Activated CD4-positive, alpha-beta T cell treated with anti-CD3 and anti-CD28 coated beads, Interleukin-2, amount 50 U/mL, for 24 hours (primary cell): ENCODE data around the gene HS6ST3.
"Not testable (repeated sequence)": the region's sequence is repeated elsewhere in the genome, so short reads cannot be mapped to it uniquely, and the experiment has no call there.

ENCODE experiments used
- DNase-seq, 2 donors: peaks; one replicate each; pipeline ENCODE4 v3.0.0-alpha.2; 2020; ENCODE audit warnings: low read depth in 1 of 2, low spot score in 1 of 2

Gene HS6ST3

DNA sequence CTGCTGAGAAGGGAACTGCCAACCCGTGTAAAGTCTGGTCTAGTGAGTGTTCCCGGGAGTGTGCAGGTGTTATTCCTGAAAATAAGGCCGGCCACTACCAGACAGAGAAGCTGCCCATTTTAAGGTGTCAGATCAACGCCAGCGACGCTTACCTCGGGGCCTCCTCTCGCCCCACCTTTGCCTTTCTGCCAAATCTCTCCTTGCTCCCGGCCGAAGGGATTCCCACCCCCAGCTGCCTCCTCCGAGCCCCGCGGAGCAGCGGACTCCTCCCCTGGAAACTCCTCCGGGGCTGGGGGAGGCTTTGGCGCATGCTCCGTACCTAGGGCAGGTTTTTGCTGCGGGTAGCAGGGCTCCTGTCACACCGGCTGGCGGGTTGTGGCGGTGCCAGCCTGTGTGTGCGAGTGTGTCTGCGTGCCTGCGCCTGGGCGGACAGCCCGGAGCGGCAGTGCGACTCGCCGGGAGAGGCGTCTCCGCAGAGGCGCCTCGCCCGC is at the start of gene HS6ST3:
TSS of gene HS6ST3 (plus strand) at position 359 of the 491 bp plus-strand sequence.
- DNase-seq = no peak

DNA sequence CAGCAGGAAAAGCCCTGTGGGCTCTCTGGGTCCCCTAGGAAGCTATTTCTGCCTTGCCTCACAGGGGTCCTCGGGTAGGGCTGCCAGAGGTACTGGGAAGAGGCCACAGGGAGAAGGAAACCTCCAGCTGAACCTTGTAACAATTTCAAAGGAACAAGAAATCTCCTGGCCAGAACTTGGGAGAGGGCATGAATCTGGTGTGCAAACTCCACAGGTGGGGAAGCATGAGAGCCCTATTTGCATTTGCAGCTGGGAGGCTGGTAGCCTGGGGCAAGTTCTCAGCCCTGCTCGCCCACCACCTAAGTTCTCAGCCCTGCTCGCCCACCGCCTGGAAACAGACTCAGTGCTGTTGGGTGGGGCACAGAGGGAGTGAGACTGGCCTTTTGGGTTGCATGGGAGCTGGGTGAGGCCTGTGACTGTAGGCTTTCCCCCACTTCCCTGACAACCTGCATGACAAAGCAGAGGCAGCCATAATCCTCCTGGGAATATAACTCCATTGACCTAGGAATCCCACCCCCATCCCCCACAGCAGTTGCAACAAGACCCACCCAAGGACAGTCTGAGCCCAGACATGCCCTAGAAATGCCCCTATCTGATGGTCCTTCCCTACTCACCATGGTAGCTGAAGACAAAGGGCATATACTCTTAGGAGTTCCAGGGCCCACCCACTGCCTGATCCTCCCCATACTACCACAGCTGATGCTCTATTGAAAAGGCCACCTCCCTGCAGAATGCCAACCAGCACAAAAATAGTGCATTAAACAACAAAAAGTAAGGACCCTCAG is 48.4 kb upstream of the HS6ST3 start:
- no peak for DNase-seq

DNA sequence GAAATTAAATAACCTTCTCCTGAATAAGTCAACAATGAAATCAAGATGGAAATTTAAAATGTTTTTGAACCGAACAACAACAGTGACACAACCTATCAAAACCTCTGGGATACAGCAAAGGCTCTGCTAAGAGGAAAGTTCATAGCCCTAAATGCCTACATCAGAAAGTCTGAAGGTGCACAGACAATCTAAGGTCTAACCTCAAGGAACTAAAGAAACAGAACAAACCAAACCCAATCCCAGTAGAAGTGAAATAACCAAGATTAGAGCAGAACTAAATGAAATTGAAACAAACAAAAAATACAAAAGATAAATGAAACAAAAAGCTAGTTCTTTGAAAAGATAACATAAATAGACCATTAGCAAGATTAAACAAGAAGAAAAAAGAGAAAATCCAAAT is 45.7 kb upstream of the HS6ST3 start:
- DNase-seq = no peak

DNA sequence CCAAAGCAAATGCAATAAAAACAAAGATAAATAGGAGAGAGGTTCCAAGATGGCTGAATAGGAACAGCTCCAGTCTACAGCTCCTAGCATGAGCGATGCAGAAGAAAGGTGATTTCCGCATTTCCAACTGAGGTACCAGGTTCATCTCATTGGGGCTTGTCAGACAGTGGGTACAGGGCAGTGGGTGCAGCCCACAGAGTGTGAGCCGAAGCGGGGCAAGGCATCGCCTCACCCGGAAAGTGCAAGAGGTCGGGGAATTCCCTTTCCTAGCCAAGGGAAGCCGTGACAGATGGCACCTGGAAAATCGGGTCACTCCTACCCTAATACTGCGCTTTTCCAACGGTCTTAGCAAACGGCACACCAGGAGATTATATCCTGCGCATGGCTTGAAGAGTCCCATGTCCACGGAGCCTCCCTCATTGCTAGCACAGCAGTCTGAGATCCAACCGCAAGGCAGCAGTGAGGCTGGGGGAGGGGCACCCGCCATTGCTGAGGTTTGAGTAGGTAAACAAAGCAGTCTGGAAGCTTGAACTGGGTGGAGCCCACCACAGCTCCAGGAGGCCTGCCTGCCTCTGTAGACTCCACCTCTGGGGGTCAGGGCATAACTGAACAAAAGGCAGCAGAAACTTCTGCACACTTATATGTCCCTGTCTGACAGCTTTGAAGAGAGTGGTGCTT is 43.3 kb upstream of the HS6ST3 start:
- DNase-seq = not testable (repeated sequence)

DNA sequence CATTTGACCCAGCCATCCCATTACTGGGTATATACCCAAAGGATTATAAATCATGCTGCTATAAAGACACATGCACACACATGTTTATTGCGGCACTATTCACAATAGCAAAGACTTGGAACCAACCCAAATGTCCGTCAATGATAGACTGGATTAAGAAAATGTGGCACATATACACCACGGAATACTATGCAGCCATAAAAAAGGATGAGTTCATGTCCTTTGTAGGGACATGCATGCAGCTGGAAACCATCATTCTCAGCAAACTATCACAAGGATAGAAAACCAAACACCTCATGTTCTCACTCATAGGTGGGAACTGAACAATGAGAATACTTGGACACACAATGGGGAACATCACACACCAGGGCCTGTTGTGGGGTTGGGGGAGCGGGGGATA is 39.0 kb upstream of the HS6ST3 start:
- not testable (repeated sequence) for DNase-seq

DNA sequence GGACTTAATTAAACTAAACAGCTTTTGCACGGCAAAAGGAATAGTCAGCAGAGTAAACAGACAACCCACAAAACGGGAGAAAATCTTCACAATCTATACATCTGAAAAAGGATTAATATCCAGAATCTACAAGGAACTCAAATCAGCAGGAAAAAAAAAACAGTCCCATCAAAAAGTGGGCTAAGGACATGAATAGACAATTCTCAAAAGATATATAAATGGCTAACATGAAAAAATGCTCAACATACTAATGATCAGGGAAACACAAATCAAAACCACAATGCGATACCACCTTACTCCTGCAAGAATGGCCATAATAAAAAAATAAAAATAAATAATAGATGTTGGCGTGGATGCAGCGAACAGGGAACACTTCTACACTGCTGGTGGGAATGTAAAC is 38.4 kb upstream of the HS6ST3 start:
- not testable (repeated sequence) for DNase-seq

DNA sequence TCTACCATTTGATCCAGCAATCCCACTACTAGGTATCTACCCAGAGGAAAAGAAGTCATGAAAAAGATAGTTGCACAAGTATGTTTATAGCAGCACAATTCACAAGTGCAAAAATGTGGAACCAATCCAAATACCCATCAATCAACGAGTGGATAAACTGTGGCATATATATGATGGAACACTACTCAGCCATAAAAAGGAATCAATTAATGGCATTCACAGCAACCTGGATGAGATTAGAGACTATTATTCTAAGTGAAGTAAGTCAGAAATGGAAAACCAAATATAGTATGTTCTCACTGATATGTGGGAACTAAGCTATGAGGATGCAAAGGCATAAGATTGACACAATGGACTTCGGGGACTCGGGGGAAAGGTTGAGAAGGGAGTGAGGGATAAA is 38.0 kb upstream of the HS6ST3 start:
- DNase-seq = not testable (repeated sequence)

DNA sequence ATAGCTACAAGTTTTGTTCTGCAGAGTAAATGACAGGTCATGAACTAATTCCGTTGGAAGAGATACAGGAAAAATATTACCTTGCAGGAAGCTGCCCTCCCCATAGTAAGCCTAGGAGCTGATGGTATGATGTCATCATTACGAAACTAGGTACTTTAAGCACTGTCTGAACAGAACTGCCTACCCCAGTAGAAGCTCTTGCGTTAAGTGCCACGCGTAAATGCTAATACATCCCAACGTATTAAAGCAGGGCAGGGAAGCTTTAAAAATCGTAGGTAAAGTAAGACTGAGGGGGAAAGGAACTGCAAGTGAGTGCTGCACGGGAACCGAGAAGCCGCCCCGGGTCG is 37.3 kb upstream of the HS6ST3 start:
- DNase-seq = no peak

DNA sequence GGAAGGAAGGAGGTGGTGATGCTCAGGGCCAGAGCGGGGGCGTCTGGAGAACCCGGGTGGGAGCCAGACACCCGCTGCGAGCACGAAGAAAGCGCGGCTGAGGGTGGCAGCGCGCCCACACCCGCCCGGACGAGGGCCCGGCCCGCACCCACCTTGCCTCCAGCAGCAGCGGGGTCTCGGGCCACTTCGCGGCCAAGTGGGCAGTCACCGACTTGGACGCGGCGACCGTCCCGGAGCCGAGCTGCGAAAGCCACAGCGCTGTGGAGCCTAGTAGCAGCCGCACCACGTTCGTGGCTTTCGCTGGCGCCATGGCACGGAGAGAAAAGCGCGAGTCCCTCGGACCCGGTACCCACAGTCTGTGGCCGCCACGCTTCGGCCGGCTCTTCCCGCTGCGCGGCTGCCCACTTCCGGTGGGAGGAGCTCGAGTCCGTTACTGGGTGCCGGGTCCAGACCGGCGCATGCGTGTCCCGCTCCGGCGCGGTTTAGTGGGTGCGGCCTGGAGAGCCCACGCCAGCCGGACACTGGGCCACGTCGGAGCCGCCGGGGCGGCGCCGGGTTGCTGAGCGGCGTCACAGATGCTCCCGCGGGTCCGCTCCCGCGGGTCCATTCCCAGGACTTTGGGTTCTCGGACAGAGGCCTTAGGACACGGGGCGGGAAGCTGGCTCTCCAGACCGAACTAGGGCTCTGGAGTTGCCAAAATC is 36.8 kb upstream of the HS6ST3 start, which contains the start of gene UGGT2:
TSS of gene UGGT2 (minus strand) at position 399 of the 701 bp plus-strand sequence. CDS start at position 310, 89 bp downstream.
- DNase-seq = no peak

DNA sequence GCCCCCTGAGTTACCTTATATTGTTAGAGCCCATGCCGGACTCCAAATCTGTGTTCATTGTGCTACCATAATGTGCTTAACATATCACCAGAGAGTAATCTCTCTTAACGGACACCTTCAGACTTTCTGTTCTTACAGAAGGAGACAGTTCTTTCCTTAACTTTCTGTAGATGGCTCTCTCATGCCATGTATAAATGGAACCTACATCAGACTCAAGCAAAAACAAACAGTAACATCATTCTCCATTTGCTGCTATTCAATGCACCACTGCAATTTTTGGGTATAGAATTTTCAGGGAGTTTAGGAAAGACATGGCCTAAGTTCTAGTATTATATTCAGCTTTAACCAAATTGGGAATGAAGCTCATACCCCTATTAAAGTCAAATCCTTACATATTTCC is 24.1 kb upstream of the HS6ST3 start:
- DNase-seq = no peak

DNA sequence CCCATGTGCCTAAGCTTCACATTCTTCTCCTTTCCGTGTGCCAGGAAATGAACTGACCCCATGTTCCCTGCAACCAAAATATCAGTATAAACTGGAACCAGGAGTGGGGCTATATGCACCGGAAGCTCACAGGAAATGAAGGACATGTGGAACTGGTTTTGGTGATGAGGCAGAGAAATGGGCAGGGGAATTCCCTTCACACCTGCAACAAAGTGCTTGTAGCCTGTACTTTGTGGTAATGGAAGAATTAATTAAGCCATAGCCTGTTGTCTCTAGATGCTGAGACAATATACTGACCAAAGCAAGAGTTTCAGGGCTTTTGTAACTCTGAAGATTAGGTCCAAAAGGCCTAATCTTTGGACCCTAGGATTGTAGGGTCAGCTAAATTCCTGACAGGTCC is 21.2 kb upstream of the HS6ST3 start:
- DNase-seq = no peak

DNA sequence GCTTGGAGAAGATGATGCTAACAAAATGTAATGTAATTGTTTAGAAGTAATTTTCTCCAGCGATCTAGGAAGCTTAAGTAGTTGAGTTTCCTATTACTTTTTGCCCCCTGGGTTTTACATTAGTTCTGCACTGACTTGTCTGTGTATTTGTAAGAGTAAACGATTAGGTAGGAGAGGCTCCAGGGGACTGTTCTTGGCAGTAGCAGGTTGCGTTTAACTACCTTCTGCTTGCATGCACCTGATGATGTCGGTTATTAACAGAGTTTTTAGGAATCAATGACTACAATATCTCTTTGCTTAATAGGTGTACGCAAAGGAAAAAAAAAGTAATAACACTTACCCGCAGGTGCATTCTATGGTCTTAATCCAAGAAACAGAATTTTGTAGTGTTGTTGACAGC is 18.4 kb upstream of the HS6ST3 start:
- DNase-seq = no peak

DNA sequence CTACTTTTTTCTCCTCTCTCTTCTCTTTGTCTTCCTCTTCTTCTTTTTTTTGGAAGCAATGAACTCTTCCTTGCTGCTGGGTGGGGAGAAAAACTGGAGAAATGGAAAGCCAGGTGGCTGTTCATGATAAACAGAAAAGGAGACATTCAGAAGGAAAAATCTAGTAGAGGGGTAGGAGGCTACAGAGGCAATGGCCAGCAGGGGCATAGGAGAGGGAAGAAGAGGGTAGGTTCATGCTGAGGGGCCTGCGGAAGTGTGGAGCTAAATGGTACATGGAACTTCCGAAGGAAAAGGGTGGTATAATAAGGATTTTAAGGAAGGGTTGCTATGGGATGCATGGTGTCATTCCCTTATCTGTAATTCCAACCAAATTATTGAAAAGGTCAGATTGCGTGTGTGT is 17.5 kb upstream of the HS6ST3 start:
- no peak for DNase-seq

DNA sequence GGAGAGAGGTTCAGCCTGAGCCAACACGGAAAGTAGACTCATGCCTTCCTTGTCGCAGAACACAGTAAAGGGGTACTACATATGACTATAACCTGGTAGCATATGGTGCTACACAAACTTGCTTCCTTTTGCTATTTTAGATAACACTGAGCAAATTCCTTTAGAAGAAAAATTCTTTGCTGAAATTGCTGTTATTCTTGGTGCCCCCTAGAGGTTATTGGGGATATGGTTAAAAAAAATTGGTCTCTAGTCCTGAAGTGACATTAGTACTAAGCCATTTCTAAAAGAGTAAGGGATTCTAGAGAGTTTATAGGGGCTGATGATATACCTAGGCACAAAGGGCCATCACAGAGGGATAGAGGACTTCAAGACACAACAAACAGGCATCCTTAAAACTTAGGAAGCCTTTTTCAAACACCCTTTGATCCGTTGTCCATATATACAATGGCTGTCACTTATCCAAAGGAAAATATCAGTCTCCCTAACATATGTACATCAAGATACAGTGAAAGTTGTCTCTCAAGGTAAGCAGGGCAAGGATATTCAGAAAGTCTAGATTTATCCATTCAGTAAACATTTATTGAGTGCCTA is 13.9 kb upstream of the HS6ST3 start:
- no peak for DNase-seq

DNA sequence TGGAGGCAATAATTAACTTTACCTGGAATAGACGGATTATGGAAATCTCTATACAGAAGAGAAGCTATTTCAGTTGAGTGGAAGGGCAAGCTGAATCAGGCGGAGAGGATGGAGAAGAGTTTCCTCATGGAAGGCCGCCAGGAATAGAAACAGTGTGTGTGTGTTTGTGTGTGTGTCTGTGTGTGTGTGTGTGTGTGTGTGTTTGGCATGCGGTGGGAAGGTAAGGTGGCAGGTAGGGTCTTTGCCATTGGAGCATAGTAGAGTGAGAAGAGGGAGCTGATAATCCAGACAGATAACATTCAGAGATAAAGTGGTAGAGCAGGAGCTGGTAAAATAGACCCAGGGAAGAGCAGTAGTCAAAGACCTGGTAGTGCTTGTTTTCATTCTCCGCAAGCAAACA is 9.2 kb upstream of the HS6ST3 start:
- DNase-seq = no peak

DNA sequence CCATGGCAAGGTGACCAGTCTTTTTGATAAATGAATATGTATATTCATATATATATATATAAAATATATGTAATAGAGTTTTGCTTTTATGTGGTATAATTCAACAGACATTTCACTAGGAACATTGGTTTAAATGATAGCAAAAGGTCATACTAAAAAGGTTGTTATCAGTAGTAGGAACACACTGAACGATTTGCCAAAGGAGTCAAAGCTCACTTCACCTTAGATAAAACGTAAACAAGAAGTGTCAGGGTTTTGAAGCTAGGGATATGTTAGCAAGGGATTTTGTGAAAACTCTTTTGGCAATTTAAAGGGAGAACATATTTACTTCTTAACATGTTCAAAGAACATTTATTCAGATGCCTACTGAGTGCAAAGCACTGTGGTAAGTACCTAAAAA is 8.0 kb upstream of the HS6ST3 start:
- DNase-seq = no peak

DNA sequence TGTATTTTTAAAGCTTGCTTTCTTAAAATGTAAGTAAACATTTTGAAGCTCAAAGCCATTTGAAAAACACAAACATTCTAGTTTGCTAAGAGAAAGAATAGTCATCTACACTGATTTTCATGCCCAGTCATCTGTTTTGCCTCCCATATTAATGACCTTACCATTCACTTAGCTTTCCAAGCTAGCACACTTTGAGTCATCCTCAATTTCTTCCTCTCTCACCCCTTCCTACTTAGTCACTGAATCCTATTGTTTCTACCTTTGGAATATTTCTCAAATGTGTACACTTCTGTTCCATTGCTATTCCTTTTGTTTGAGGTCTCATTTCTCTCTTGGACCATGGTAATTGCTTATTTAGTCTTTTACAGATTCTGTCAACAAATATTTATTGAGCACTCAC is 7.3 kb upstream of the HS6ST3 start:
- no peak for DNase-seq

DNA sequence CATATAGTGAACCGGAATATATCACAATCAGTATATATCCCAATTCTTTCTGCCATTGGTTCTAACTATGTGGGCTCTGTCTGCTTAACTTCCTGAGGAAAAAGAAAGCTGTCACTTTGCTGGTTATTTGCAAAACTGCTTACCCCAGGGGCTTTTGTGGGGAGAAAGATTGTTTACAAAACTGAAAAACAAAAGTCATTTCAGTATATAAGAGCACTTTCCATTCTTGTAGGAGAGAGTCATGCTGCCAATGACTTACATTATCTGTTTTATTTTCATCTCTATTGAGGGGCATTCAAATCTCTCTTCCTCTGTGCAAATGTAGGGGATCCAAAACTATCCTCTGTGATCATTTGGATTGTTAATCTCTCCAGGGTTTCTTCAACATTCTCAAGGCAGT is 3.2 kb upstream of the HS6ST3 start:
- no peak for DNase-seq

DNA sequence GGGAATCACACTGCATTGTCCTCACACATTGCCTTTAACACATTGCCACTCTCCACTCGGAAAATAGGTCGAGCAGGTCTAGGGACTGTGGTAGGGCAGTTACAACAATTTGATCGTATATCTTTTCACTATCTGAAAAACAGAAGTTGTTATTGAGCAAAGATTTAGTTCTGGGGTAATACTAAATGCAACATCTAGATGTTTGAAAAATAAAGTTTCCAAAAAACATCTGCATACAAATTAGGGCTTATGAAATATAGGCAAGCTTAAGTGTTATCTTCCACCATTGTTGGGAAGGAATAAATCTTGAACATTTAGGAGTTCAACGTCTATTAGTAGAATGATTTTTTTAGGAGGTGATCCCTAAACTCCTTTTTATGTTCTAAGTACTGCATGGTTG is 768 bp upstream of the HS6ST3 start:
- DNase-seq = no peak

DNA sequence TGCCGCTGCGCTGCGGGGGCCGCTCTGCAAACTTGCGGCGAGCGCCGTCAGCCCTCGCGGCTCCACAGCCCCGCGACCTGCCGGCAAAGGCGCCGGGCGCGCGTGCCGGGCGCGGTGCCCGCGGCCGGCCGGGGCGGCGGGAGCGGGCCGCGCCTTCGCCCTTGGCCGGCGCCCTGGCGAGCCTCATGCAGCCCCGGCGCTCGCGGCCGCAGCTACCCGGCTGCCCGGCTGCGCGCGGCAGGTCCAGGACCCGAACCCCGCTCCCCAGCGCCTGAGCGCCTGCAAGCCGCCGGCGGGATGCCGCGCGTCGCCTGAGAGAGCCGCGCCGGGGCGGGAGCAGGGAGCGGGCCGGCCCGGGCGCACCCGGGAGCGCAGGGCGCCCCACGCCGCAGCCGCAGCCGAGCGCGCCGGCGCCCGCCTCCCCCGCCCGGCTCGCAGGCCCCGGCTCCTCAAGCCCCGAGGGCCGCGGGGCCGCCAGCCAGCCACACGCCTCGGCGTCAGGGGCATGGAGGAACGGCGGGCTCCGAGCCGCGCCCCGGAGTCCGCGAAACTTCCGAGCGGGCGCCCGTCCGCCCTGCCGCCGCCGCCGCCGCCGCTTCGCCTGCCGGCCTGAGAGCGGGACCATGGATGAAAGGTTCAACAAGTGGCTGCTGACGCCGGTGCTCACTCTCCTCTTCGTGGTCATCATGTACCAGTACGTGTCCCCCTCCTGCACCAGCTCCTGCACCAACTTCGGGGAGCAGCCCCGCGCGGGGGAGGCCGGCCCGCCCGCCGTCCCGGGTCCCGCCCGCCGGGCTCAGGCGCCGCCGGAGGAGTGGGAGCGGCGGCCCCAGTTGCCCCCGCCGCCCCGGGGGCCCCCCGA is 564 bp downstream of the HS6ST3 start:
- DNase-seq = no peak
